Activated CD8-positive, alpha-beta memory T cell treated with anti-CD3 and anti-CD28 coated beads for 48 hours (primary cell): ENCODE results near the gene PTPRC.

Source experiments
- DNase-seq, 3 experiments: peaks; one replicate each; pipeline ENCODE4 v3.0.0-alpha.2; 2020; ENCODE audit warnings: low read depth in 2 of 3, low spot score in 2 of 3

Gene PTPRC

GRCh38 chr1:198751741-198752140 is 112.9 kb downstream of the PTPRC start:
- no peak for DNase-seq

GRCh38 chr1:198754670-198755069 is 115.8 kb downstream of the PTPRC start:
- DNase-seq = no peak

GRCh38 chr1:198755715-198756114 is 116.9 kb downstream of the PTPRC start:
- no peak for DNase-seq

- no peak for DNase-seq
Measured at GRCh38 chr1:198756470-198756869, 117.6 kb downstream of the PTPRC start.

- no peak for DNase-seq
Measured at GRCh38 chr1:198761859-198762616, 123.2 kb downstream of the PTPRC start.

GRCh38 chr1:198763298-198763714 is 124.5 kb downstream of the PTPRC start:
- no peak for DNase-seq

GRCh38 chr1:198764748-198765147 is 125.9 kb downstream of the PTPRC start:
- no peak for DNase-seq

GRCh38 chr1:198765416-198765815 is 126.6 kb downstream of the PTPRC start:
- no peak for DNase-seq

GRCh38 chr1:198771563-198772153 is 132.8 kb downstream of the PTPRC start:
- no peak for DNase-seq

- no peak for DNase-seq
Measured at GRCh38 chr1:198772626-198773025, 133.8 kb downstream of the PTPRC start.

- DNase-seq = no peak
Measured at GRCh38 chr1:198773030-198773429, 134.2 kb downstream of the PTPRC start.

- DNase-seq = no peak
Measured at GRCh38 chr1:198773523-198773922, 134.7 kb downstream of the PTPRC start.

GRCh38 chr1:198774421-198774820 is 135.6 kb downstream of the PTPRC start:
- no peak for DNase-seq

GRCh38 chr1:198775606-198776005 is 136.8 kb downstream of the PTPRC start:
- DNase-seq = no peak

- DNase-seq = no peak
Measured at GRCh38 chr1:198776602-198777029, 137.8 kb downstream of the PTPRC start.

GRCh38 chr1:198778049-198778448 is 139.2 kb downstream of the PTPRC start:
- no peak for DNase-seq

- DNase-seq = no peak
Measured at GRCh38 chr1:198780376-198780775, 141.5 kb downstream of the PTPRC start.

GRCh38 chr1:198788561-198789064 is 149.8 kb downstream of the PTPRC start:
- peak in 1 of 3 experiments; percentile 4 for DNase-seq

- no peak for DNase-seq
Measured at GRCh38 chr1:198793714-198794113, 154.9 kb downstream of the PTPRC start.

GRCh38 chr1:198794498-198794897 is 155.7 kb downstream of the PTPRC start:
- no peak for DNase-seq

GRCh38 chr1:198797656-198798055 is 158.8 kb downstream of the PTPRC start:
- DNase-seq = no peak

- DNase-seq = no peak
Measured at GRCh38 chr1:198798923-198799386, 160.1 kb downstream of the PTPRC start.
